K562 (cell line): ENCODE measurements around the gene NOC4L. TPM values are rescaled to one million over a fixed set of nuclear protein-coding genes. Genes with fewer than 3 reads are reported as not detected.

Experiments
- ATAC-seq: fragments of 200-7000 bp; cut with Tn5 transposase; 3 replicates; pipeline ENCODE4 v1.9.1; 2020; ENCODE audit warnings: moderate library complexity
- BruUV-seq: library from RNA; stranded (reverse); fragments of 400-500 nt; replicated peaks from 2 replicates; lab custom pipeline; 2021; lab: Mats Ljungman, UMichigan
- CTCF ChIA-PET: fragments of 300-600 bp; formaldehyde crosslinking; extraction: SDS; loops from one replicate; lab custom pipeline; 2021; ENCODE audit warnings: low intra/inter-chr PET ratio; lab: Yijun Ruan, JAX
- POLR2A ChIA-PET: fragments of 300-600, 350-650 bp; sonication (Branson Sonifier 250); formaldehyde crosslinking; extraction: SDS; loops from one replicate; lab custom pipeline; 2021; ENCODE audit warnings: antibody characterized with exemption, inconsistent platforms; lab: Yijun Ruan, JAX
- DNase-seq, 4 experiments: peaks; one replicate each; pipeline versions ENCODE4 v3.0.0 to v3.0.0-alpha.2; 2011 to 2018; ENCODE audit warnings: low spot score in 3 of 4, mixed read lengths in 3 of 4; ENCODE audit errors: extremely low read depth in 1 of 4
- FAIRE-seq: peaks from 2 replicates; lab custom pipeline; 2011; peaks lifted over from hg19 to GRCh38; lab: Jason Lieb, UNC
- H2AFZ ChIP-seq: 2 replicates; pipeline ENCODE4 v1.6.0; 2011; ENCODE audit warnings: low read depth, low read length, control low read depth, inconsistent platforms
- H3K27ac ChIP-seq: fragments of 200-600 bp; 3 replicates; pipeline ENCODE4 v1.8.0; 2011; ENCODE audit warnings: low read depth, mild to moderate bottlenecking, control low read depth, inconsistent platforms, low read length, moderate library complexity, mixed read lengths; ENCODE audit errors: extremely low read depth
- H3K27me3 ChIP-seq, 2 experiments: fragments of 300-600 bp in 1 of 2; 2 replicates in 1 of 2; 3 replicates in 1 of 2; pipeline versions ENCODE4 v1.6.0 to v1.8.0; 2011; ENCODE audit warnings: inconsistent platforms in 2 of 2, low read length in 2 of 2, mild to moderate bottlenecking in 1 of 2, mixed read lengths in 1 of 2, moderate library complexity in 1 of 2; ENCODE audit not compliant: control insufficient read depth in 2 of 2, insufficient read depth in 2 of 2
- H3K36me3 ChIP-seq: fragments of 300-600 bp; 3 replicates; pipeline ENCODE4 v1.8.0; 2011; ENCODE audit warnings: mild to moderate bottlenecking, low read length, inconsistent platforms; ENCODE audit not compliant: control insufficient read depth, insufficient read depth
- H3K4me1 ChIP-seq, 2 experiments: fragments of 200-600 bp in 1 of 2; replicated peaks in 1 of 2; 2 replicates in 1 of 2; 3 replicates in 1 of 2; pipeline versions ENCODE4 v1.5.1 to v1.8.0; 2011; ENCODE audit warnings: inconsistent platforms in 2 of 2, low read length in 2 of 2, mild to moderate bottlenecking in 1 of 2, mixed read lengths in 1 of 2, moderate library complexity in 1 of 2; ENCODE audit not compliant: control insufficient read depth in 2 of 2, insufficient read depth in 2 of 2
- H3K4me2 ChIP-seq: 2 replicates; pipeline ENCODE4 v1.6.1; 2011; ENCODE audit warnings: low read length, control low read depth, inconsistent platforms, mixed read lengths; ENCODE audit not compliant: insufficient read depth
- H3K4me3 ChIP-seq: fragments of 200-600 bp; sonication (generic), shearing (Covaris generic); 2 replicates; pipeline ENCODE4 v1.5.1; 2016; ENCODE audit warnings: control low read depth, inconsistent platforms
- H3K79me2 ChIP-seq: fragments of 200-600 bp; 3 replicates; pipeline ENCODE4 v1.8.0; 2011; ENCODE audit warnings: low read length, inconsistent platforms; ENCODE audit not compliant: control insufficient read depth, insufficient read depth
- H3K9ac ChIP-seq, 2 experiments: 2 replicates each; pipeline versions ENCODE4 v1.6.0 to v1.6.1; 2011; ENCODE audit warnings: low read depth in 2 of 2, low read length in 2 of 2, control low read depth in 1 of 2, inconsistent platforms in 1 of 2, mild to moderate bottlenecking in 1 of 2, mixed read lengths in 1 of 2; ENCODE audit not compliant: insufficient read depth in 1 of 2
- H3K9me1 ChIP-seq: one replicate; pipeline ENCODE4 v1.6.0; 2011; ENCODE audit warnings: inconsistent platforms, mild to moderate bottlenecking, low read length, moderate library complexity; ENCODE audit not compliant: control insufficient read depth, insufficient read depth
- H3K9me3 ChIP-seq: replicated peaks from 2 replicates; pipeline ENCODE4 v1.5.1; 2011; ENCODE audit warnings: low read depth, low read length, inconsistent platforms; ENCODE audit not compliant: control insufficient read depth, insufficient read depth
- H4K20me1 ChIP-seq: replicated peaks from 2 replicates; pipeline ENCODE4 v1.6.1; 2011; ENCODE audit warnings: low read length, inconsistent platforms, mixed read lengths; ENCODE audit not compliant: control insufficient read depth, insufficient read depth
- EHMT2 ChIP-seq: fragments of 450-650 bp; IDR thresholded peaks from 2 replicates; pipeline ENCODE4 v1.6.1; 2018; ENCODE audit warnings: antibody characterized with exemption
- RBBP5 ChIP-seq: fragments of 200-600 bp; sonication (generic); IDR thresholded peaks from 2 replicates; pipeline ENCODE4 v1.6.1; 2012; ENCODE audit warnings: borderline replicate concordance, mild to moderate bottlenecking, low read length, control low read depth, inconsistent platforms; ENCODE audit not compliant: insufficient read depth, poor library complexity, severe bottlenecking
- ZNF76 ChIP-seq: fragments of 250-450 bp; sonication (Bioruptor Pico); IDR thresholded peaks from 2 replicates; pipeline ENCODE4 v1.4.0; 2020; ENCODE audit warnings: mild to moderate bottlenecking, moderate library complexity, borderline replicate concordance
- WGBS: fragments of 100-300 bp; shearing (Covaris generic); methylation state at CpG from one replicate; pipeline ENCODE4 v1.1.6; 2016; ENCODE audit warnings: low coverage, mixed read lengths; ENCODE audit not compliant: insufficient coverage; ENCODE audit errors: missing lambda C conversion rate; 5-methylcytosine and 5-hydroxymethylcytosine counted together
- in situ Hi-C: fragments of 300-500 bp; cut with MboI; formaldehyde crosslinking; loops from 4 replicates; pipeline ENCODE4 v1.15.0; 2018; ENCODE audit warnings: inconsistent platforms, mixed read lengths
- intact Hi-C: fragments of 100-400 bp; cut with micrococcal nuclease; formaldehyde crosslinking; loops from 2 replicates; pipeline ENCODE4 v1.14.2; 2022
- polyA plus RNA-seq, 8 experiments: library from polyadenylated mRNA; depleted of rRNA in 4 of 8; stranded (reverse) in 5 of 8; unstranded in 3 of 8; fragments of >200 nt; fragmentation: Nextera tagmentation in 2 of 8; fragmentation: Illumina TruSeq in 1 of 8; extraction: Ambion mirVana in 2 of 8; extraction: Trizol in 1 of 8; gene quantifications; 2 replicates each; pipeline versions ENCODE4 v1.2.1 to v1.2.3, GENCODE V29; 2011 to 2014; ENCODE audit warnings: inconsistent platforms in 1 of 8, missing spikeins in 1 of 8
- total RNA-seq, 7 experiments: library from RNA; depleted of rRNA in 6 of 7; stranded (reverse); fragments of >200 nt in 6 of 7; fragmentation: Illumina TruSeq in 2 of 7; extraction: Trizol in 2 of 7; gene quantifications; 2 replicates each; pipeline versions ENCODE4 v1.2.1 to v1.2.3, GENCODE V29; 2011 to 2021; ENCODE audit warnings: low replicate concordance in 1 of 7
- TF ChIP-seq, protein P1 (sequence below): fragments of 450-650 bp; formaldehyde crosslinking; IDR thresholded peaks from 2 replicates; pipeline ENCODE4 v1.4.0; 2022; ENCODE audit warnings: missing genetic modification characterization
- TF ChIP-seq, protein P2 (sequence below): fragments of 450-650 bp; formaldehyde crosslinking; IDR thresholded peaks from 2 replicates; pipeline ENCODE4 v1.4.0; 2022; ENCODE audit warnings: missing genetic modification characterization

NOC4L gene
- total and polyA plus RNA-seq, 9 of the 15 experiments (the other 6 are each of a cell fraction or from before 2014, with no cell fraction given): 1.3 to 77.0 (median 20.0) TPM

DNA sequence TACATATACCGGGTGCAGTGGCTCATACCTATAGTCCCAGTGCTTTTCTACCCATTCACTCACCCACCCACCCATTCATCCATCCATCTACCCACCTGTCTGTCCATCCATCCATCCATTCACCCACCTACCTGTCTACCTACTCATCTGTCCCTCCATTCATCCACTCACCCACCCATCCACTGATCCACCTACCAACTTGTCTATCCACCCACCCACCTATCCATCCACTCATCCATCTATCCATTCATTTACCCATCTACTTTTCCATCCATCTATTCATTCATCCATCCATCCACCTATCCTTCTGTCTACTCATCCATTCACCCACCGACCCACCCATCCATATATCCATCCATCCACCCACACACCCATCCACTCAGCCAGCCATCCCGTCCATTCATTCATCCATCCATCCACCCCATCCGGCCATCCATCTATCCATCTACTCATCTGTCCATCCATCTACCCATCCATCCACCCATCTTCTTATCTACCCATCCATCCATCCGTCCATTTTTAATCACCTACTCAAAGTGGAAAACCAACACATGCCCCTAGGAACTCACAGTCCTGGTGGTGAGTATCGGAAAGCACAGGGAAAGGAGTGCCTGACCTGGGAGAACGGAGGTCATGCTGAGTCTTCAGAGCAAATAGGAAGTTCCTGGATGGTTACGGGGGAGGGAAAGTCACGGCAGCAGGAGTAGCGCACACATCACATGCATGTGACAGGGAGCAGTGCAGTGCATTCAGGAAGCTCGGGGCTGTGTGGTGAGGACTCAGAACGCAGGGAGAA, 20.1 kb upstream of the NOC4L start:
- H3K9me3 ChIP-seq: peaks cover 2% of the 10 kb centered on the region
- H3K4me3 ChIP-seq: no peak overlapping the region
- BruUV-seq: no TSS peak
- CTCF ChIA-PET: no interaction called here
- H3K9me1 ChIP-seq: no peaks in the 10 kb centered on the region
- H4K20me1 ChIP-seq: no peaks in the 10 kb centered on the region
- no peaks in the 10 kb centered on the region for H3K4me1 ChIP-seq
- intact Hi-C loops: no loop called here
- DNase-seq: no peak
- ATAC-seq: no peak
- WGBS: 96% methylated on average over 11 of the region's 12 CpGs
- no peak overlapping the region for H3K27ac ChIP-seq
- TF ChIP-seq, protein P1, sequence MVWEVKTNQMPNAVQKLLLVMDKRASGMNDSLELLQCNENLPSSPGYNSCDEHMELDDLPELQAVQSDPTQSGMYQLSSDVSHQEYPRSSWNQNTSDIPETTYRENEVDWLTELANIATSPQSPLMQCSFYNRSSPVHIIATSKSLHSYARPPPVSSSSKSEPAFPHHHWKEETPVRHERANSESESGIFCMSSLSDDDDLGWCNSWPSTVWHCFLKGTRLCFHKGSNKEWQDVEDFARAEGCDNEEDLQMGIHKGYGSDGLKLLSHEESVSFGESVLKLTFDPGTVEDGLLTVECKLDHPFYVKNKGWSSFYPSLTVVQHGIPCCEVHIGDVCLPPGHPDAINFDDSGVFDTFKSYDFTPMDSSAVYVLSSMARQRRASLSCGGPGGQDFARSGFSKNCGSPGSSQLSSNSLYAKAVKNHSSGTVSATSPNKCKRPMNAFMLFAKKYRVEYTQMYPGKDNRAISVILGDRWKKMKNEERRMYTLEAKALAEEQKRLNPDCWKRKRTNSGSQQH (CRISPR knock-in tag): 0 out of 2 replicates have a peak, but pooled peaks have one; percentile 75
- TF ChIP-seq ZNF76 (CRISPR knock-in tag): no peak
- no peak for TF ChIP-seq RBBP5
- TF ChIP-seq EHMT2: peak; percentile 33; the same call in 1 of the 2 replicates
- TF ChIP-seq, protein P2, sequence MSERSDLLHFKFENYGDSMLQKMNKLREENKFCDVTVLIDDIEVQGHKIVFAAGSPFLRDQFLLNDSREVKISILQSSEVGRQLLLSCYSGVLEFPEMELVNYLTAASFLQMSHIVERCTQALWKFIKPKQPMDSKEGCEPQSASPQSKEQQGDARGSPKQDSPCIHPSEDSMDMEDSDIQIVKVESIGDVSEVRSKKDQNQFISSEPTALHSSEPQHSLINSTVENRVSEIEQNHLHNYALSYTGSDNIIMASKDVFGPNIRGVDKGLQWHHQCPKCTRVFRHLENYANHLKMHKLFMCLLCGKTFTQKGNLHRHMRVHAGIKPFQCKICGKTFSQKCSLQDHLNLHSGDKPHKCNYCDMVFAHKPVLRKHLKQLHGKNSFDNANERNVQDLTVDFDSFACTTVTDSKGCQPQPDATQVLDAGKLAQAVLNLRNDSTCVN (CRISPR knock-in tag): 0 out of 2 replicates have a peak, but pooled peaks have one; percentile 18
- no peak overlapping the region for H3K4me2 ChIP-seq
- in situ Hi-C loops: no loop called here
- H3K79me2 ChIP-seq: no peaks in the 10 kb centered on the region
- POLR2A ChIA-PET: no interaction called here
- no peak for FAIRE-seq
- no peak overlapping the region for H2AFZ ChIP-seq
- no peak overlapping the region for H3K9ac ChIP-seq
- H3K27me3 ChIP-seq: no peaks in the 10 kb centered on the region
- H3K36me3 ChIP-seq: peaks cover 92% of the 10 kb centered on the region
